ENCODE measurements around the gene PGBD2. TPM values are rescaled to one million over a fixed set of nuclear protein-coding genes. Genes with fewer than 3 reads are reported as not detected.

Gene PGBD2
- total RNA-seq, 2 donors from 2014 or later = 4.8 to 7.5 TPM

DNA sequence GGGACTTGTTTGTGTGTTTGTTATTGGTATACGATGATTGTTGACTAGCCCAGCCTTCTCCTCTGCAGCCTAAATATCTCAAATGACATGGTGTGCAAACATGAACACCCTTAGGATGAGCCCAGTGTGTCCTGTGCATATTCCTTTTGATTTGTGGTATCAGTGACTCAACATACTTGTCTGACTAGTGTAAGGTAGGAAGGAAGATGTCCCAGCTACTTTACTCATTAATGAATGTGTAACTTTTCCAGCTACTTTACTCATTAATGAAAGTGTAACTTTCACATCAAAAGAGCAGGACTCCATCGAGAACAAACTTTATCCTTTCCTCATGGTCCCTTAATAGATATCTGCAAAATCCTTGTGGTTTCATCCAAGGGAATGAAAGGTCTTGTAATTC, 44.4 kb upstream of the PGBD2 start:
- no peak overlapping the region for H3K27ac Mint-ChIP-seq
- WGBS, 2 experiments (ENCODE audit: insufficient coverage in 1 of 2, insufficient read length in 1 of 2) = 73 to 100% methylated on average over 1 to 2 of the region's 2 CpGs
- no peak for DNase-seq
- H3K27me3 ChIP-seq (ENCODE audit: control insufficient read depth, insufficient read depth, low read length, poor library complexity, severe bottlenecking) = peaks cover 50% of the 10 kb centered on the region
- no peaks in the 10 kb centered on the region for H3K9me3 Mint-ChIP-seq
- H3K36me3 ChIP-seq (ENCODE audit: control insufficient read depth, insufficient read depth, low read length) = no peaks in the 10 kb centered on the region
- TF ChIP-seq, protein P1, sequence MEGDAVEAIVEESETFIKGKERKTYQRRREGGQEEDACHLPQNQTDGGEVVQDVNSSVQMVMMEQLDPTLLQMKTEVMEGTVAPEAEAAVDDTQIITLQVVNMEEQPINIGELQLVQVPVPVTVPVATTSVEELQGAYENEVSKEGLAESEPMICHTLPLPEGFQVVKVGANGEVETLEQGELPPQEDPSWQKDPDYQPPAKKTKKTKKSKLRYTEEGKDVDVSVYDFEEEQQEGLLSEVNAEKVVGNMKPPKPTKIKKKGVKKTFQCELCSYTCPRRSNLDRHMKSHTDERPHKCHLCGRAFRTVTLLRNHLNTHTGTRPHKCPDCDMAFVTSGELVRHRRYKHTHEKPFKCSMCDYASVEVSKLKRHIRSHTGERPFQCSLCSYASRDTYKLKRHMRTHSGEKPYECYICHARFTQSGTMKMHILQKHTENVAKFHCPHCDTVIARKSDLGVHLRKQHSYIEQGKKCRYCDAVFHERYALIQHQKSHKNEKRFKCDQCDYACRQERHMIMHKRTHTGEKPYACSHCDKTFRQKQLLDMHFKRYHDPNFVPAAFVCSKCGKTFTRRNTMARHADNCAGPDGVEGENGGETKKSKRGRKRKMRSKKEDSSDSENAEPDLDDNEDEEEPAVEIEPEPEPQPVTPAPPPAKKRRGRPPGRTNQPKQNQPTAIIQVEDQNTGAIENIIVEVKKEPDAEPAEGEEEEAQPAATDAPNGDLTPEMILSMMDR (conservative IDR thresholded peaks at IDR 0.05) = no peak
- H3K4me3 ChIP-seq (ENCODE audit: low read length) = no peak overlapping the region
- H3K4me1 ChIP-seq (ENCODE audit: control insufficient read depth, insufficient read depth, low read length) = peaks cover 4% of the 10 kb centered on the region
- no peaks in the 10 kb centered on the region for H3K9me3 ChIP-seq (ENCODE audit: control insufficient read depth, low read length)
- peaks cover 20% of the 10 kb centered on the region for H3K4me1 Mint-ChIP-seq
- no peaks in the 10 kb centered on the region for H3K36me3 Mint-ChIP-seq (ENCODE audit: low read depth)
- no peak overlapping the region for H3K4me3 Mint-ChIP-seq
- peaks cover 54% of the 10 kb centered on the region for H3K27me3 Mint-ChIP-seq (ENCODE audit: insufficient read depth)
- no peak overlapping the region for H3K27ac ChIP-seq (ENCODE audit: low read depth, low read length)
- H3K9ac ChIP-seq (ENCODE audit: extremely low read depth, low read length, poor library complexity, severe bottlenecking) = no peak overlapping the region

DNA sequence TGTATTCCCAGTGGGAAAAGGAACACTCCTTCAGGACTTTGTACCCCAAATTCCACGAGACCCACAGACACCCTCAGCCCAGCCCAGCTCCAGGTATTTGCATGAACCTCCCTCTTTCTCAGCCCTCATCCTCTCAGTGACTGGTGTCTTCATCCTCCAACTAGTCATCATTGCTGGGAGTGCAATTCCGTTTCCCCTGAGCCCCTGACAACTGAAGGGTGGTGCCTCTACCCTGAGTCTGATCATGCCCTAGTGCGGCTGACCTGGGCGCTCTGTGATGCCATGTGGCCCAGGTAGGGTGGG, 43.4 kb upstream of the PGBD2 start:
- peaks cover 50% of the 10 kb centered on the region for H3K27me3 ChIP-seq (ENCODE audit: control insufficient read depth, insufficient read depth, low read length, poor library complexity, severe bottlenecking)
- TF ChIP-seq, protein P1 (conservative IDR thresholded peaks at IDR 0.05) = no peak
- H3K36me3 ChIP-seq (ENCODE audit: control insufficient read depth, insufficient read depth, low read length) = no peaks in the 10 kb centered on the region
- Mint-ChIP-seq H3K36me3 (ENCODE audit: low read depth) (no peaks in the 10 kb centered on the region), H3K27ac (peak overlapping the region; percentile 17), H3K4me3 (peak overlapping the region; percentile 67), H3K4me1 (peaks cover 18% of the 10 kb centered on the region), H3K27me3 (ENCODE audit: insufficient read depth) (peaks cover 54% of the 10 kb centered on the region), H3K9me3 (no peaks in the 10 kb centered on the region)
- no peak overlapping the region for H3K27ac ChIP-seq (ENCODE audit: low read depth, low read length)
- no peak overlapping the region for H3K9ac ChIP-seq (ENCODE audit: extremely low read depth, low read length, poor library complexity, severe bottlenecking)
- DNase-seq = no peak
- 34 to 71% methylated on average over 1 to 4 of the region's 4 CpGs for WGBS, 2 experiments (ENCODE audit: insufficient coverage in 1 of 2, insufficient read length in 1 of 2)
- peak overlapping the region; percentile 80 for H3K4me3 ChIP-seq (ENCODE audit: low read length)
- H3K4me1 ChIP-seq (ENCODE audit: control insufficient read depth, insufficient read depth, low read length) = peaks cover 4% of the 10 kb centered on the region
- no peaks in the 10 kb centered on the region for H3K9me3 ChIP-seq (ENCODE audit: control insufficient read depth, low read length)

- Histone ChIP-seq H3K4me1 (ENCODE audit: control insufficient read depth, insufficient read depth, low read length) (peaks cover 4% of the 10 kb centered on the region), H3K9ac (ENCODE audit: extremely low read depth, low read length, poor library complexity, severe bottlenecking) (no peak overlapping the region), H3K9me3 (ENCODE audit: control insufficient read depth, low read length) (no peaks in the 10 kb centered on the region), H3K4me3 (ENCODE audit: low read length) (peak overlapping the region; percentile 80), H3K36me3 (ENCODE audit: control insufficient read depth, insufficient read depth, low read length) (no peaks in the 10 kb centered on the region), H3K27ac (ENCODE audit: low read depth, low read length) (no peak overlapping the region), H3K27me3 (ENCODE audit: control insufficient read depth, insufficient read depth, low read length, poor library complexity, severe bottlenecking) (peaks cover 50% of the 10 kb centered on the region)
- DNase-seq = peak; percentile 90
- H3K27me3 Mint-ChIP-seq (ENCODE audit: insufficient read depth) = peaks cover 54% of the 10 kb centered on the region
- peak overlapping the region; percentile 17 for H3K27ac Mint-ChIP-seq
- H3K9me3 Mint-ChIP-seq = no peaks in the 10 kb centered on the region
- no peaks in the 10 kb centered on the region for H3K36me3 Mint-ChIP-seq (ENCODE audit: low read depth)
- H3K4me1 Mint-ChIP-seq = peaks cover 17% of the 10 kb centered on the region
- TF ChIP-seq, protein P1 (conservative IDR thresholded peaks at IDR 0.05) = no peak
- H3K4me3 Mint-ChIP-seq = peak overlapping the region; percentile 67
- WGBS, 2 experiments (ENCODE audit: insufficient coverage in 1 of 2, insufficient read length in 1 of 2) = 13 to 21% methylated on average over 15 to 46 of the region's 46 CpGs
Observed at GRCh38 chr1:248862998-248863881, 42.8 kb upstream of the PGBD2 start.
